ENCODE results near the gene ABCC4. TPM values are rescaled to one million over a fixed set of nuclear protein-coding genes. Genes with fewer than 3 reads are reported as not detected.
"Not testable (repeated sequence)": the region's sequence is repeated elsewhere in the genome, so short reads cannot be mapped to it uniquely, and the experiment has no call there.

Gene ABCC4
- total and polyA plus RNA-seq, 5 donors, result 1.2 to 5.8 (median 4.4) TPM

- 82% methylated on average over 11 of the region's 11 CpGs for WGBS
- Histone ChIP-seq H3K27ac (ENCODE audit: low read length) (no peak overlapping the region), H3K27me3 (ENCODE audit: control insufficient read depth, insufficient read depth) (no peaks in the 10 kb centered on the region), H3K4me1 (ENCODE audit: control insufficient read depth, insufficient read depth, low read length) (no peaks in the 10 kb centered on the region), H3K9me3 (ENCODE audit: control insufficient read depth, low read length) (no peaks in the 10 kb centered on the region), H3K4me3 (ENCODE audit: low read length) (no peak overlapping the region)
- intact Hi-C loops (cut with DNase I), result loop anchor here in 3 of 4 donors (10.0 kb wide), 3 partner anchors 86 to 106 kb away; no protein-coding TSS in a partner anchor
- ATAC-seq (no peak), DNase-seq (no peak)
These were observed 2.2 kb downstream of the ABCC4 start for GRCh38 chr13:95298971-95299621.

DNA sequence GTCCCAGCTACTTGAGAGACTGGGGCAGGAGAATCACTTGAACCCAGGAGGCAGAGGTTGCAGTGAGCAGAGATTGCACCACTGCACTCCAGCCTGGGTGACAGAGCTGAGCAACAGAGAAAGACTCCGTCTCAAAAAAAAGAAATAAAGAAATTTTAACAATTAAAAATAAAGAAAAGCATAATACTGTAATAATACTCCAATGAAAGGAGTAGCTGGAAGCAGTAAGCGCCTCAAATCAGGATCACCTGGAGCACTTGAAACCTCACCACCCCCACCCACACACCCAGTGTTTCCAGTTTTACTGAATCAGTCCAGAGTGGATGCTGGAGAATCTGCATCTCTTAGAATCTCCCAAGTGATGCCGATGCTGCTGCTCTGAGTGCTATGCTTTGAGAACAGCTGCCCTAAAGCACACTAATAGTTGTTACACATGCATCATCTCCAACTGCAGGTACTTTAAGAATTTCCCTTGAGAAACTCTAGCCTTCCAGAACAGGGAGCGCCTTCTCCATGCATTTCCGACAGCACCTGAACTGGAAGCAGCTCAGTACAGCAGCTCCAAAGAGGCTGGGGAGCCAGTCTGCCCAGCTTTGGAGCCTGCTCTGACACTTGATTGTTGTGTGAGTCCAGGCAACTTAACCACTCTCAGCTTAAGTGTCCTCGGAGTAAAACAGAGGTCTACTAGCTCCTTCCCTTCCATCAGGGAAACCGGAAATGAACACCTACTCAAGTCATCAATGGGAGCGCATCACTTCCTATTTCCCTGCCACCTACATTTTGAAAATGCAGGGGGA, 2.9 kb downstream of the ABCC4 start:
- Histone ChIP-seq H3K9me3 (ENCODE audit: control insufficient read depth, low read length) (no peaks in the 10 kb centered on the region), H3K4me3 (ENCODE audit: low read length) (no peak overlapping the region), H3K27ac (ENCODE audit: low read length) (no peak overlapping the region), H3K27me3 (ENCODE audit: control insufficient read depth, insufficient read depth) (no peaks in the 10 kb centered on the region), H3K4me1 (ENCODE audit: control insufficient read depth, insufficient read depth, low read length) (no peaks in the 10 kb centered on the region)
- no peak for DNase-seq
- 85% methylated on average over 8 of the region's 8 CpGs for WGBS
- no peak for ATAC-seq
- intact Hi-C loops (cut with DNase I), result loop anchor here in 3 of 4 donors (10.0 kb wide), 3 partner anchors 86 to 106 kb away; no protein-coding TSS in a partner anchor

DNA sequence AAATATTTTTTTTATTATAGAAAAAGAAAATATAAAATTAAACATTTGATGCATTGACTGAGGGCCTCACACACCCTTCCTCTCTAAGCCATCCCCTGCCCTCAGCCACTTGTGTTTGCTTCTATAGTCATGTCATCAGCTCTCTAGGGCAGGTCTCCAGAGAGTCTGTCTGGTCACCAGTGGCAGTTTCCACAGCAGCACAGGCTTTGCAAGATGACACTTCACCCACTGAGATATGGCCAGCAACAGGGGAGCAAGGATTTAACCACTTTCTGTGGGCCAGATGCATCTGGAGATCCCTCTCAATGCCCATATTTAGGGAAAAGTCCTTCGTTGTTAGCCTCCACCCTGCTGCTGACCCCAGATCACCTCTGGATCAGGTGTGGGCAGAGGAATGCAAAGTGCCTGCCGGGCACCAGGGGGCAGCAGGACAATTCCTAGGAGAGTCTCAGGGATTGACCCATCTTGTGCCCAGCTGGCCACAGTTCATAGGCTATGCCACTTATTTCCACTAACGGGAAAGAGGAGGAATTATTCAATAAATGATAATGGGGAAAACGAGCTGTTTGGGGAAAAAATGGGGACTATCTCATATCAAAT, 4.8 kb downstream of the ABCC4 start:
- WGBS, result 49% methylated on average over 4 of the region's 4 CpGs
- peak; percentile 30 to 38 for ATAC-seq

DNA sequence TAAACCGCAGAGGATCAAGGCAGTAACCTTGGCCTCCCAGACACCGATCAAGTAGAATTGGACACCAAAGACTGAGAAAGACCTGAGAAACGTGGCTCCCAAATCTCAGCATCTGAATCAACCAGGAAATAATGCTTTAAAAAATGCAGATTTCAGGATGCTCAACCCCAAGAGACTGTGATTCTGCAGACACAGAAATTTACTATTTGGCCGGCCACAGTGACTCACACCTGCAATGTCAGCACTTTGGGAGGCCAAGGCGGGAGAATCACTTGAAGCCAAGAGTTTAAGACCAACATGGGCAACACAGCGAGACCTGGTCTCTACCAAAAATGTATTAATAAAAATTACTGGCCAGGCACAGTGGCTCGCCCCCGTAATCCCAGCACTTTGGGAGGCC, 6.2 kb downstream of the ABCC4 start:
- Histone ChIP-seq H3K9me3 (ENCODE audit: control insufficient read depth, low read length) (no peaks in the 10 kb centered on the region), H3K27me3 (ENCODE audit: control insufficient read depth, insufficient read depth) (no peaks in the 10 kb centered on the region), H3K4me3 (ENCODE audit: low read length) (no peak overlapping the region), H3K27ac (ENCODE audit: low read length) (no peak overlapping the region), H3K4me1 (ENCODE audit: control insufficient read depth, insufficient read depth, low read length) (no peaks in the 10 kb centered on the region)
- ATAC-seq (no peak), DNase-seq (no peak)
- intact Hi-C loops (cut with DNase I), result loop anchor here in 3 of 4 donors (10.0 kb wide), 3 partner anchors 90 to 110 kb away; no protein-coding TSS in a partner anchor
- WGBS, result 95% methylated on average over 8 of the region's 8 CpGs

More for the DNA sequence above, 4.8 kb downstream of the ABCC4 start:
- Histone ChIP-seq H3K4me1 (ENCODE audit: control insufficient read depth, insufficient read depth, low read length) (no peaks in the 10 kb centered on the region), H3K27me3 (ENCODE audit: control insufficient read depth, insufficient read depth) (no peaks in the 10 kb centered on the region), H3K9me3 (ENCODE audit: control insufficient read depth, low read length) (no peaks in the 10 kb centered on the region), H3K27ac (ENCODE audit: low read length) (no peak overlapping the region), H3K4me3 (ENCODE audit: low read length) (no peak overlapping the region)
- intact Hi-C loops (cut with DNase I), result loop anchor here in 3 of 4 donors (10.0 kb wide), 3 partner anchors 88 to 108 kb away; no protein-coding TSS in a partner anchor
- DNase-seq, result peak in 1 of 3 donors; percentile 64

DNA sequence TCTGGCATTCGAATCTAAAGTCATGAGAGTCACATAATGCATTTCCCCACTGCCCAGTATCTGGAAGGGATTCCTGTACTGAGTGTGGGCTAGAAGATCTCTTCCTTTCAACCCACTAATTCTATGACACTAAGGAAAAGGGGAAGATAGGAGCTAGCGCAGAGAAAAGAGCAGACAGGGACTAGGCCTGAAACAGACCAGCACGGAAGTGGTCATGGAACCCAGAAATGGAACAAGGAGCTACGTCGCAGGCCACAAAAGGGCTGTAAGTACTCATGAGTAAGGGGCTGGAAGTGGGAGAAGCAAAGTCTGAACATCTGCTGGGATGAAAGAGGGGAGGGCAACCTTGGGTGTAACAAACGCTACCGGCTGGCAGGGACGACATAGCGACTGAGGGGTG, 8.6 kb downstream of the ABCC4 start:
- no peaks in the 10 kb centered on the region for H3K4me1 ChIP-seq (ENCODE audit: control insufficient read depth, insufficient read depth, low read length)

DNA sequence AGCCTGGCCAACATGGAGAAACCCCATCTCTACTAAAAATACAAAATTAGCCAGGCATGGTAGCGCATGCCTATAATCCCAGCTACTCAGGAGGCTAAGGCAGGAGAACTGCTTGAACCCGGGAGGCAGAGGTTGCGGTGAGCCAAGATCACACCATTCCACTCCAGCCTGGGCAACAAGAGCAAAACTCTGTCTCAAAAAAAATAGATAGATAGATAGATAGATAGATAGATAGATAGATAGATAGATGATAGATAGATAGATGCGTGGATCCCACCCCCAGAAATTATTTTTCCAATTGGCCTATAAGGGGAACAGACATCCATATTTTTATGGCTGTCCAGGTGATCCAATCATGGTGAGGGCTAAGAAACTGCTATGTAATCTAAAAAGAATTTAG, 11.3 kb downstream of the ABCC4 start:
- H3K4me1 ChIP-seq (ENCODE audit: control insufficient read depth, insufficient read depth, low read length); H3K27me3 ChIP-seq (ENCODE audit: control insufficient read depth, insufficient read depth); H3K4me3 ChIP-seq (ENCODE audit: low read length); ATAC-seq; H3K27ac ChIP-seq (ENCODE audit: low read length); H3K9me3 ChIP-seq (ENCODE audit: control insufficient read depth, low read length); DNase-seq: not testable (repeated sequence)
- WGBS, result 98% methylated on average over 4 of the region's 4 CpGs
- intact Hi-C loops (cut with DNase I), result loop anchor here in 3 of 4 donors (10.0 kb wide), 3 partner anchors 95 to 115 kb away; no protein-coding TSS in a partner anchor

More for the DNA sequence above, 8.6 kb downstream of the ABCC4 start:
- no peak overlapping the region for H3K4me3 ChIP-seq (ENCODE audit: low read length)
- H3K9me3 ChIP-seq (ENCODE audit: control insufficient read depth, low read length), result no peaks in the 10 kb centered on the region
- H3K27me3 ChIP-seq (ENCODE audit: control insufficient read depth, insufficient read depth), result no peaks in the 10 kb centered on the region
- no peak overlapping the region for H3K27ac ChIP-seq (ENCODE audit: low read length)
- intact Hi-C loops (cut with DNase I), result loop anchor here in 3 of 4 donors (10.0 kb wide), 3 partner anchors 92 to 112 kb away; no protein-coding TSS in a partner anchor
- no peak for DNase-seq
- ATAC-seq, result no peak
- 95% methylated on average over 9 of the region's 9 CpGs for WGBS

GRCh38 chr13:95289020-95289444, 12.2 kb downstream of the ABCC4 start:
- Histone ChIP-seq H3K4me1 (ENCODE audit: control insufficient read depth, insufficient read depth, low read length) (no peaks in the 10 kb centered on the region), H3K4me3 (ENCODE audit: low read length) (no peak overlapping the region), H3K9me3 (ENCODE audit: control insufficient read depth, low read length) (no peaks in the 10 kb centered on the region), H3K27me3 (ENCODE audit: control insufficient read depth, insufficient read depth) (no peaks in the 10 kb centered on the region), H3K27ac (ENCODE audit: low read length) (no peak overlapping the region)
- ATAC-seq (no peak), DNase-seq (no peak)
- intact Hi-C loops (cut with DNase I), result no loop called here
- WGBS, result 44% methylated on average over 4 of the region's 4 CpGs

- DNase-seq, result no peak
- WGBS, result 97% methylated on average over 4 of the region's 4 CpGs
- no peak for ATAC-seq
- no peak overlapping the region for H3K4me3 ChIP-seq (ENCODE audit: low read length)
- no peak overlapping the region for H3K27ac ChIP-seq (ENCODE audit: low read length)
- H3K9me3 ChIP-seq (ENCODE audit: control insufficient read depth, low read length), result no peaks in the 10 kb centered on the region
- intact Hi-C loops (cut with DNase I), result no loop called here
- no peaks in the 10 kb centered on the region for H3K4me1 ChIP-seq (ENCODE audit: control insufficient read depth, insufficient read depth, low read length)
- H3K27me3 ChIP-seq (ENCODE audit: control insufficient read depth, insufficient read depth), result no peaks in the 10 kb centered on the region
These were observed 16.8 kb downstream of the ABCC4 start for GRCh38 chr13:95284436-95284835.

- 55% methylated on average over 3 of the region's 3 CpGs for WGBS
- intact Hi-C loops (cut with DNase I), result no loop called here
- ATAC-seq (no peak), DNase-seq (no peak)
- Histone ChIP-seq H3K4me3 (ENCODE audit: low read length) (no peak overlapping the region), H3K27me3 (ENCODE audit: control insufficient read depth, insufficient read depth) (no peaks in the 10 kb centered on the region), H3K4me1 (ENCODE audit: control insufficient read depth, insufficient read depth, low read length) (peaks cover 4% of the 10 kb centered on the region), H3K9me3 (ENCODE audit: control insufficient read depth, low read length) (no peaks in the 10 kb centered on the region), H3K27ac (ENCODE audit: low read length) (no peak overlapping the region)
These were observed 22.2 kb downstream of the ABCC4 start for GRCh38 chr13:95279016-95279415.

DNA sequence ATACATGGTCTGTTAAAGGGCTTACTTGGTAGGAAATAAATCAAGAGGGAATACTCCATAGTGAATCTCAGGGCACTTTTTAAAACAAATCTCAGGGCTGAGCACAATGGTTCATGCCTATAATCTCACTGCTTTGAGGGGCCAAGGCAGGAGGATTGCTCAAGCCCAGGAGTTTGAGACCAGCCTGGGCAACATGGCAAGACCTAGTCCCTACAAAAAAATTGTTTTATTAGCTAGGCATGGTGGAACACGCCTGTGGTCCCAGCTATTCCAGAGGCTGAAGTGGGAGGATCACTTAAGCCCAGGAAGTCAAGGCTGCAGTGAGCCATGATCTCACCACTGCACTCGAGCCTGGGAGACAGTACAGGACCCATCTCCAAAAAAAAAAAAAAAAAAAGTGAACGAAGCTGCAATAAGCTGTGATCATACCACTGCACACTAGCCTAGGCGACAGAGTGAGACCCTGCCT, 25.2 kb downstream of the ABCC4 start:
- peaks cover 4% of the 10 kb centered on the region for H3K4me1 ChIP-seq (ENCODE audit: control insufficient read depth, insufficient read depth, low read length)
- no peak for DNase-seq
- no peak overlapping the region for H3K4me3 ChIP-seq (ENCODE audit: low read length)
- intact Hi-C loops (cut with DNase I), result no loop called here
- 71% methylated on average over 4 of the region's 4 CpGs for WGBS
- H3K9me3 ChIP-seq (ENCODE audit: control insufficient read depth, low read length), result no peaks in the 10 kb centered on the region
- ATAC-seq, result no peak
- peak overlapping the region; percentile 13 for H3K27ac ChIP-seq (ENCODE audit: low read length)
- no peaks in the 10 kb centered on the region for H3K27me3 ChIP-seq (ENCODE audit: control insufficient read depth, insufficient read depth)

Data from right cardiac atrium (tissue), 5 donors.